ENCODE data around the gene FIS1.

DNA sequence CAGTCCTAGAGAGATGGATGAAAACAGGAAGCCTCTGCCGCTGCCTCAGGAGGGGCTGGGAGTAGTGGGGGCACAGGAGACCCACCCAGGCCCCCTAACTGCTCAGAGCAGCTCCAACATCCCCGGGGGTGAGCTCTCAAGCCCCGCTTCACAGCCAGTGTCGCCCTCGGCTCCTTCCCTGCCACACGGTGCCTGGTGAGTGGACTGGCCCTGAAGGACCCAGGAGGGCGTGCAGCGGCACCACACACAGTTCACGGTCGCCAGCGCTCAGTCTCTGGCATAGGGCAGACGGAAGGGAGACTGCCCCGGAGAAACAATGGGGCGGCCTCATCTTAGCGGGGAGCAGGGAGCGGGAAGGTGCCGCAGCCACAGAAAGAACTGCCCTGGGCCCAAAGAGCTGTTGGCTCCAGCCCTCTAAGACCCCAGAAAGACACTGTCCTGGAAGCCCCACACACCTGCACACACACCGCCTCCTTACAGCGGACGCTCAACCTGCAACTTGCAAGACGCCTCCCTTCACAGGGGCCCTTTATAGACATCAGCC is 8.5 kb downstream of the FIS1 start:
- TF ChIP-seq, protein P1, sequence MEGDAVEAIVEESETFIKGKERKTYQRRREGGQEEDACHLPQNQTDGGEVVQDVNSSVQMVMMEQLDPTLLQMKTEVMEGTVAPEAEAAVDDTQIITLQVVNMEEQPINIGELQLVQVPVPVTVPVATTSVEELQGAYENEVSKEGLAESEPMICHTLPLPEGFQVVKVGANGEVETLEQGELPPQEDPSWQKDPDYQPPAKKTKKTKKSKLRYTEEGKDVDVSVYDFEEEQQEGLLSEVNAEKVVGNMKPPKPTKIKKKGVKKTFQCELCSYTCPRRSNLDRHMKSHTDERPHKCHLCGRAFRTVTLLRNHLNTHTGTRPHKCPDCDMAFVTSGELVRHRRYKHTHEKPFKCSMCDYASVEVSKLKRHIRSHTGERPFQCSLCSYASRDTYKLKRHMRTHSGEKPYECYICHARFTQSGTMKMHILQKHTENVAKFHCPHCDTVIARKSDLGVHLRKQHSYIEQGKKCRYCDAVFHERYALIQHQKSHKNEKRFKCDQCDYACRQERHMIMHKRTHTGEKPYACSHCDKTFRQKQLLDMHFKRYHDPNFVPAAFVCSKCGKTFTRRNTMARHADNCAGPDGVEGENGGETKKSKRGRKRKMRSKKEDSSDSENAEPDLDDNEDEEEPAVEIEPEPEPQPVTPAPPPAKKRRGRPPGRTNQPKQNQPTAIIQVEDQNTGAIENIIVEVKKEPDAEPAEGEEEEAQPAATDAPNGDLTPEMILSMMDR (conservative IDR thresholded peaks at IDR 0.05; ENCODE audit: low read depth in 2 of 2): no peak
- TF ChIP-seq ZNF331 (CRISPR knock-in tag; IDR thresholded peaks at IDR 0.05; ENCODE audit: low read depth) (no peak), CREB1 (CRISPR knock-in tag; IDR thresholded peaks at IDR 0.05; ENCODE audit: low read depth) (no peak), EZH2 (IDR thresholded peaks at IDR 0.05; ENCODE audit: low read depth, unreplicated experiment) (no peak), POLR2AphosphoS5 (IDR thresholded peaks at IDR 0.05; ENCODE audit: low read depth) (no peak), EZH2phosphoT487 (IDR thresholded peaks at IDR 0.05; ENCODE audit: unreplicated experiment) (no peak), NANOG (IDR thresholded peaks at IDR 0.05; ENCODE audit: borderline replicate concordance) (no peak), JUNB (IDR thresholded peaks at IDR 0.05; ENCODE audit: unreplicated experiment) (no peak), STAT1 (IDR thresholded peaks at IDR 0.05; ENCODE audit: unreplicated experiment) (no peak)
- TF ChIP-seq, protein P2, sequence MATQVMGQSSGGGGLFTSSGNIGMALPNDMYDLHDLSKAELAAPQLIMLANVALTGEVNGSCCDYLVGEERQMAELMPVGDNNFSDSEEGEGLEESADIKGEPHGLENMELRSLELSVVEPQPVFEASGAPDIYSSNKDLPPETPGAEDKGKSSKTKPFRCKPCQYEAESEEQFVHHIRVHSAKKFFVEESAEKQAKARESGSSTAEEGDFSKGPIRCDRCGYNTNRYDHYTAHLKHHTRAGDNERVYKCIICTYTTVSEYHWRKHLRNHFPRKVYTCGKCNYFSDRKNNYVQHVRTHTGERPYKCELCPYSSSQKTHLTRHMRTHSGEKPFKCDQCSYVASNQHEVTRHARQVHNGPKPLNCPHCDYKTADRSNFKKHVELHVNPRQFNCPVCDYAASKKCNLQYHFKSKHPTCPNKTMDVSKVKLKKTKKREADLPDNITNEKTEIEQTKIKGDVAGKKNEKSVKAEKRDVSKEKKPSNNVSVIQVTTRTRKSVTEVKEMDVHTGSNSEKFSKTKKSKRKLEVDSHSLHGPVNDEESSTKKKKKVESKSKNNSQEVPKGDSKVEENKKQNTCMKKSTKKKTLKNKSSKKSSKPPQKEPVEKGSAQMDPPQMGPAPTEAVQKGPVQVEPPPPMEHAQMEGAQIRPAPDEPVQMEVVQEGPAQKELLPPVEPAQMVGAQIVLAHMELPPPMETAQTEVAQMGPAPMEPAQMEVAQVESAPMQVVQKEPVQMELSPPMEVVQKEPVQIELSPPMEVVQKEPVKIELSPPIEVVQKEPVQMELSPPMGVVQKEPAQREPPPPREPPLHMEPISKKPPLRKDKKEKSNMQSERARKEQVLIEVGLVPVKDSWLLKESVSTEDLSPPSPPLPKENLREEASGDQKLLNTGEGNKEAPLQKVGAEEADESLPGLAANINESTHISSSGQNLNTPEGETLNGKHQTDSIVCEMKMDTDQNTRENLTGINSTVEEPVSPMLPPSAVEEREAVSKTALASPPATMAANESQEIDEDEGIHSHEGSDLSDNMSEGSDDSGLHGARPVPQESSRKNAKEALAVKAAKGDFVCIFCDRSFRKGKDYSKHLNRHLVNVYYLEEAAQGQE (IDR thresholded peaks at IDR 0.05; ENCODE audit: unreplicated experiment): no peak
- TF ChIP-seq, protein P3, sequence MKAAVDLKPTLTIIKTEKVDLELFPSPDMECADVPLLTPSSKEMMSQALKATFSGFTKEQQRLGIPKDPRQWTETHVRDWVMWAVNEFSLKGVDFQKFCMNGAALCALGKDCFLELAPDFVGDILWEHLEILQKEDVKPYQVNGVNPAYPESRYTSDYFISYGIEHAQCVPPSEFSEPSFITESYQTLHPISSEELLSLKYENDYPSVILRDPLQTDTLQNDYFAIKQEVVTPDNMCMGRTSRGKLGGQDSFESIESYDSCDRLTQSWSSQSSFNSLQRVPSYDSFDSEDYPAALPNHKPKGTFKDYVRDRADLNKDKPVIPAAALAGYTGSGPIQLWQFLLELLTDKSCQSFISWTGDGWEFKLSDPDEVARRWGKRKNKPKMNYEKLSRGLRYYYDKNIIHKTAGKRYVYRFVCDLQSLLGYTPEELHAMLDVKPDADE (IDR thresholded peaks at IDR 0.05): no peak
- TF ChIP-seq, protein P4, sequence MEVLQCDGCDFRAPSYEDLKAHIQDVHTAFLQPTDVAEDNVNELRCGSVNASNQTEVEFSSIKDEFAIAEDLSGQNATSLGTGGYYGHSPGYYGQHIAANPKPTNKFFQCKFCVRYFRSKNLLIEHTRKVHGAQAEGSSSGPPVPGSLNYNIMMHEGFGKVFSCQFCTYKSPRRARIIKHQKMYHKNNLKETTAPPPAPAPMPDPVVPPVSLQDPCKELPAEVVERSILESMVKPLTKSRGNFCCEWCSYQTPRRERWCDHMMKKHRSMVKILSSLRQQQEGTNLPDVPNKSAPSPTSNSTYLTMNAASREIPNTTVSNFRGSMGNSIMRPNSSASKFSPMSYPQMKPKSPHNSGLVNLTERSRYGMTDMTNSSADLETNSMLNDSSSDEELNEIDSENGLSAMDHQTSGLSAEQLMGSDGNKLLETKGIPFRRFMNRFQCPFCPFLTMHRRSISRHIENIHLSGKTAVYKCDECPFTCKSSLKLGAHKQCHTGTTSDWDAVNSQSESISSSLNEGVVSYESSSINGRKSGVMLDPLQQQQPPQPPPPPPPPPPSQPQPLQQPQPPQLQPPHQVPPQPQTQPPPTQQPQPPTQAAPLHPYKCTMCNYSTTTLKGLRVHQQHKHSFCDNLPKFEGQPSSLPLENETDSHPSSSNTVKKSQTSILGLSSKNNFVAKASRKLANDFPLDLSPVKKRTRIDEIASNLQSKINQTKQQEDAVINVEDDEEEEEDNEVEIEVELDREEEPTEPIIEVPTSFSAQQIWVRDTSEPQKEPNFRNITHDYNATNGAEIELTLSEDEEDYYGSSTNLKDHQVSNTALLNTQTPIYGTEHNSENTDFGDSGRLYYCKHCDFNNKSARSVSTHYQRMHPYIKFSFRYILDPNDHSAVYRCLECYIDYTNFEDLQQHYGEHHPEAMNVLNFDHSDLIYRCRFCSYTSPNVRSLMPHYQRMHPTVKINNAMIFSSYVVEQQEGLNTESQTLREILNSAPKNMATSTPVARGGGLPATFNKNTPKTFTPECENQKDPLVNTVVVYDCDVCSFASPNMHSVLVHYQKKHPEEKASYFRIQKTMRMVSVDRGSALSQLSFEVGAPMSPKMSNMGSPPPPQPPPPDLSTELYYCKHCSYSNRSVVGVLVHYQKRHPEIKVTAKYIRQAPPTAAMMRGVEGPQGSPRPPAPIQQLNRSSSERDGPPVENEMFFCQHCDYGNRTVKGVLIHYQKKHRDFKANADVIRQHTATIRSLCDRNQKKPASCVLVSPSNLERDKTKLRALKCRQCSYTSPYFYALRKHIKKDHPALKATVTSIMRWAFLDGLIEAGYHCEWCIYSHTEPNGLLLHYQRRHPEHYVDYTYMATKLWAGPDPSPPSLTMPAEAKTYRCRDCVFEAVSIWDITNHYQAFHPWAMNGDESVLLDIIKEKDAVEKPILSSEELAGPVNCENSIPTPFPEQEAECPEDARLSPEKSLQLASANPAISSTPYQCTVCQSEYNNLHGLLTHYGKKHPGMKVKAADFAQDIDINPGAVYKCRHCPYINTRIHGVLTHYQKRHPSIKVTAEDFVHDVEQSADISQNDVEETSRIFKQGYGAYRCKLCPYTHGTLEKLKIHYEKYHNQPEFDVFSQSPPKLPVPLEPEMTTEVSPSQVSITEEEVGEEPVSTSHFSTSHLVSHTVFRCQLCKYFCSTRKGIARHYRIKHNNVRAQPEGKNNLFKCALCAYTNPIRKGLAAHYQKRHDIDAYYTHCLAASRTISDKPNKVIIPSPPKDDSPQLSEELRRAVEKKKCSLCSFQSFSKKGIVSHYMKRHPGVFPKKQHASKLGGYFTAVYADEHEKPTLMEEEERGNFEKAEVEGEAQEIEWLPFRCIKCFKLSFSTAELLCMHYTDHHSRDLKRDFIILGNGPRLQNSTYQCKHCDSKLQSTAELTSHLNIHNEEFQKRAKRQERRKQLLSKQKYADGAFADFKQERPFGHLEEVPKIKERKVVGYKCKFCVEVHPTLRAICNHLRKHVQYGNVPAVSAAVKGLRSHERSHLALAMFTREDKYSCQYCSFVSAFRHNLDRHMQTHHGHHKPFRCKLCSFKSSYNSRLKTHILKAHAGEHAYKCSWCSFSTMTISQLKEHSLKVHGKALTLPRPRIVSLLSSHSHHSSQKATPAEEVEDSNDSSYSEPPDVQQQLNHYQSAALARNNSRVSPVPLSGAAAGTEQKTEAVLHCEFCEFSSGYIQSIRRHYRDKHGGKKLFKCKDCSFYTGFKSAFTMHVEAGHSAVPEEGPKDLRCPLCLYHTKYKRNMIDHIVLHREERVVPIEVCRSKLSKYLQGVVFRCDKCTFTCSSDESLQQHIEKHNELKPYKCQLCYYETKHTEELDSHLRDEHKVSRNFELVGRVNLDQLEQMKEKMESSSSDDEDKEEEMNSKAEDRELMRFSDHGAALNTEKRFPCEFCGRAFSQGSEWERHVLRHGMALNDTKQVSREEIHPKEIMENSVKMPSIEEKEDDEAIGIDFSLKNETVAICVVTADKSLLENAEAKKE (CRISPR knock-in tag; IDR thresholded peaks at IDR 0.05): no peak
